Stimulated activated CD4-positive, alpha-beta T cell treated with anti-CD3 and anti-CD28 coated beads, Interleukin-15, amount 100 ng/mL, for 48 hours (primary cell): ENCODE measurements around the gene HDAC1.

Experiments
- DNase-seq, 2 donors: peaks; one replicate each; pipeline ENCODE4 v3.0.0-alpha.2; 2020; ENCODE audit warnings: low read depth in 2 of 2

Gene HDAC1

GRCh38 chr1:32330558-32331151 lies 38.8 kb downstream of the HDAC1 start:
- DNase-seq: no peak

GRCh38 chr1:32331549-32331948 lies 39.7 kb downstream of the HDAC1 start:
- no peak for DNase-seq

GRCh38 chr1:32332290-32333079 lies 40.6 kb downstream of the HDAC1 start:
- no peak for DNase-seq

DNA sequence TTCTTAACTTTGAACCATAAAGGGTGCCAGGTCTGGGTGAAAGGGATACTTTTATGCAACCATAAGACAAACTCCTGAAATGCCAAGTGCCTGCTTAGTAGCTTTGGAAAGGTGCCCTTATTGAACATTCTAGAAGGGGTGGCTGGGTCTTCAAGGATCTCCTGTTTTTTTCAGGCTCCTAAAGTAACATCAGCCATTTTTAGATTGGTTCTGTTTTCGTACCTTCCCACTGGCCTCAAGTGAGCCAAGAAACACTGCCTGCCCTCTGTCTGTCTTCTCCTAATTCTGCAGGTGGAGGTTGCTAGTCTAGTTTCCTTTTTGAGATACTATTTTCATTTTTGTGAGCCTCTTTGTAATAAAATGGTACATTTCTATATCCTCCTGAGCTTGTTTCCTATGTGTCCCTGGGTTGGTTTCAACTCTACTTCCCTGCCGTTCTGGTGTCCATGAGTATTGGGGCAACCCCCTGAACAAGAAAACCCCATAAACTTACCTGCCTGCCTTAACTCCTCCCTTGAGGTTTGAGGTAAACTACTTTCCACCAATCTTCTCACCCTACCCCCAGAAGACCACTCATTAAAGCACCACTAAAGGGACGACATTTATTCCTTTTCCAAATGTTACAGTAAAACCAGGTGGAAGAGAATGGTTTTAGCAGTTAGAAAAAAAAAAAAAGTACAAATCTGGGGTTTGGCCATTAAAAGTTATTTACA lies 41.5 kb downstream of the HDAC1 start:
- DNase-seq: no peak

DNA sequence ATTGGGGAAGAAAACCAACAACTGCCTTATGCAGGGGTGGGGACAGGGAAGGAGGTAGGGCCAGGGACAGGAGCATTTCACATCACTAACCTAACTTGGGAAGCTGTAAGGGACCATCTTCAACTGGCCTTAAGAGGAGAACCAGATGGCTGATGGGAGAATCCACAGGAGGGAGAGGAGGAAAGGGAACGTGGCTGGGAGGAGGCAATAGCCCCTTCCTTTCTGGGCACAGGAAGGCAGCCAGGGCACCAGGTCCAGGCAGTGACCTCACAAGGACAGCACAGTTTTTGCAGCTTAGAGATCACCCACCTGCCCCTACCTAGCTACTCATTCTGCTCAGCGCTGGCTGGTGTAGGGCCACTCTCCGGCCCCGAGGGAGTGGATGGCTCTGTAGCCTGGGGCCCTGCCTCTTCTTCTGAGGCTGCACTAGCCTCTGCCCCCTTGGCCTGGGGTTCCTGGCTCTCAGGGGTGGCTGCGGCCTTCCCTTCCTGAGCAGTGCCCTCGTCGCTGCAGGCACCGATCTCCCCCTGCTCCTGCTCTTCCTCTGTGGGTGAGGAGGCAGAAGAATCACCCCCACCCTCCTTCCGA lies 42.5 kb downstream of the HDAC1 start:
- no peak for DNase-seq

- peak in 1 of 2 donors; percentile 49 for DNase-seq
Measured at GRCh38 chr1:32334864-32335534, 43.1 kb downstream of the HDAC1 start.

DNA sequence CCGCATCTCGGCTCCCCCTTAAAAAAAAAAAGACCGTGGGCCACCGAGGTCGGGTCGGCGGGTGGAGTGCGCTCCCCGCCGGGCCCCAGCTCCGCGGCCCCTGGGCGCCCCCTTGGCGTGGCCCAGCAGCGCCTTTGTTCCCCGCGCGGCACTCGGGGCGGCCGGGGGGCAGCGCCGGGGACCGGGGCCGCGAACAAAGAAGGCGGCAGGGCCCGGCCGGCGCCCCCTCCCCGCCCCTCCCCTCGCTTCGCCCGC lies 43.6 kb downstream of the HDAC1 start:
- no peak for DNase-seq

GRCh38 chr1:32335790-32336590 lies 44.1 kb downstream of the HDAC1 start, which contains the start of gene MARCKSL1:
Gene MARCKSL1 (minus strand): TSS chr1:32336233. CDS start chr1:32336033, 200 bp downstream.
- DNase-seq: peak; percentile 59 to 74

DNA sequence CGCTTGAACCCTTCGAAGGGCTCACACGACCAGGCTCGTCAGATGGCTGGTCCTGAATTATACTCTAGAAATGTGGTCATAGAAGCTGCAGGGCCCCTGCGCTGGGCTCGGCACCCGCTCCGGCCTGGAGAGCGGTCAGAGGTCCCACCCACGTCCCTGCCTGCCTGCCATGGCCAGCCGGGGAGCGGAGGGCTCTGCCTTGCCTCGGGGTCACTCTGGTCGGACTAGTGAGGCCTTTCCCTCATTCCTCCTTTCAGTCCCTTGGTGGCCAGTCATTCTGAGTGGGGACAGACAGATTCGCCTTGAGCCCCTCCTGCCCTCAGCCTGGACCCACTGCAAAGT lies 44.7 kb downstream of the HDAC1 start:
- DNase-seq: no peak

DNA sequence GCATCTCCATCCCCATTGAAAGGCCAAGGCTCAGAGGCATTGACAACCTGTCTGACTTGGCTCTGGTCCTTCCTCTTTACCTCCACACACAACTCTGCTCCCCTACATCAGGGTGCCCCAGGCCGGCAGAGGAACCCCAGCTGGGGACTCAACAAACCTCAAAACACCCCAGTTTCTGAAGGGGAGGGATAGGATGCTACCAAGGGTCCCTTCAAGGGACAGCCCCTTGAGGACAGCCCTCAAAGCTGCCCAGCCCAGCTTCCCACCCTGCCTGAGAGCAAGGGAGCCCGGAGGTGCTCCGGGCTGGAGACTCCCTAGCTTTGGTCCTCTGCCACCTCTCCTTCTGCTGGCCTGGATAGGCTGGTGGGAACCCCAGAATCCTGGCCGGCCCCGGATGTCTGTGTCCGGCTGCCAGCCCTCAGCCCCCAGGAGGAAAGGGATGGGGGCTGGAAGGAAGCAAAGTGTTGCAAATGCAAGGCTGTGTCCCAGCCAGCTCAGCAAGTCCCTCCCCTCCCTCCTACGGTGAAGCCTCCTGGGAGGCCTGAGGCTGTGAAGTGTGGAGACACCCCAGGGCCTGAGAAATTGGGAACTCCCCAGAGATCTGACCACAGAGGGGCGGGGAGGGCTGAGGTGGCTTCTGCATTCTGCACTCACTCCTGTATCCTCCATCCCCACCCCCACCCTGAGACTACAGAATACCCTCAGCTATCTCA lies 45.2 kb downstream of the HDAC1 start:
- DNase-seq: peak in 1 of 2 donors; percentile 24

- DNase-seq: no peak
Measured at GRCh38 chr1:32337855-32338636, 46.2 kb downstream of the HDAC1 start.

DNA sequence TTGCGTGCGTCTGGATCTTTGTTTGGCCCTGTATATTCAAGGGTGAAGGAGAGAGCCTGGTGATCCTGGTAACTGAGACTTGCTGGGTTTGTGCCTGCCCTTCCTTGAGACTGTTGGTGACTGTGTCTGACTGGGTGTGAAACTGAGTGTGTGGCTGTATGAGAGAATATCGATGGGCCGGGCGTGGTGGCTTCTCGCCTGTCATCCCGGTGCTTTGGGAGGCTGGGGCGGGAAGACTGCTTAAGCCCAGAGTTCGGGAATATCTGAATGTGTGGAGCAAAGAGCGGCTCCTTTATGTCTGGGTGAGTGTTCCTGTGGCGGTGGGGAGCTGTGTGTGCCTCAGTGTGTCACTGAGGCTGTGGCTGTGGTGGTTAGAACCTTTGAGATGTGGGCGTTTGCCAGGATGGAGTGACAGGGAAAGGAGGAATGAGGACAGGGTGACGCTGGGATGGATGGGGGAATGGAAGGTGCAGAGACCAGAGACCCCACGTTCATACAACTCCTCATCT lies 46.8 kb downstream of the HDAC1 start:
- DNase-seq: no peak

DNA sequence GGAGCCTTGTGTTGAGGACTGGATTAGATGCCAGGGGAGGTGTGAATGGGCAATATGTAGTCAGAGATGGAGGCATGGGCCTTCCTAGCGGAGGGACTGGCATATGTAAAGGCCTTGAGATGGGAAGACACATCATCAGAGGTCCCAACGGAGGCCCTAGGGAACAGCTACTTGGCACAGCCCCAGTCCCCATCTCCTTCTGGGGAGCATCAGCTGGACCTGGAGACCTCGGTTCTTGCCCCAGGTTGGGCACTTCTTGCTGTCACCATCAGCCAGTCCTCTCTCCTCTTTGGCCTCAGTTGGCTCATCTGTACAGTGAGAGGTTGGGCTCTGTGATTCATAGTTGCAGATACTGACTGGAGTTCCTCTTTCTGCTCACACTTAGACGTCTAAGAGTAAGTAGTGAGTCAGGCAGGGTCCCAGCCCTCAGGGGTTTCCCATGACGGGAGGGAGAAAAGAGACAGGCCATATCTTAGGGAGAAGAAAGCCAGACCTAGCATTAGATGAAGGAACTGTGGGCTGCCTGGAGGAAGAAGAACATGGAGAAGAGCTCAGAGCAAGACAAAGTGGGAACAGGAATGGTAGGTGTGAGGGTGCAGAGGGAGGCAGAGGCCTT lies 47.6 kb downstream of the HDAC1 start:
- peak in 1 of 2 donors; percentile 53 for DNase-seq

- no peak for DNase-seq
Measured at GRCh38 chr1:32341186-32341757, 49.4 kb downstream of the HDAC1 start.

- DNase-seq: no peak
Measured at GRCh38 chr1:32341971-32342370, 50.1 kb downstream of the HDAC1 start.

- no peak for DNase-seq
Measured at GRCh38 chr1:32342704-32343103, 50.8 kb downstream of the HDAC1 start.

DNA sequence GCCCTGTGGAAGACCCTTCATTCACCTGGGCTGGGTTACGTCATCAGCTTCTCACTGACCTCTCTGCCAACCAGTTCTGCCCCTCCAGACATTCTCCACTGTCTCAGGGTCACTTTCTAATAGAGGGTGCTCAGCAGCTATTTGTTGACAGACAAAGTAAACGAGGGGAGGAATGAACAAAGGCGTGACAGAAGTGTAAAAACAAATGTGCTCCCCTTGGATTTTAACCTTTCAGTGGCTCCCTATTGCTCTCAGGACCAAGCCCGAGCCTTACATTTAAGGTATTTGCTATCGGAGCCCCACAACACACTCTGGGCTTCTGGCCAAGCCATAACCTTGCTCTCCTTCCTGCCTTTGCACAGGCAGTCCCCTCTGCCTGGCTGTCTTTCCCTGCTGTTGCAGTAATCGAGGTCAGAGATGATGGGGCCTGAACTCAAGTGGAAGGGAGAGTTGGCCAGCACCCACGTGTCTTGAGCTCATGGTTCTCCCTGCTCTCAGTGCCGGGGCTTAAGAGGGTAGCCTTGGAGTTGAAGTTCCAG lies 53.5 kb downstream of the HDAC1 start:
- no peak for DNase-seq

- DNase-seq: no peak
Measured at GRCh38 chr1:32346532-32347157, 54.8 kb downstream of the HDAC1 start.
